ENCODE data around the gene GPR78.
A peak's percentile ranks its signal among the peaks of the same experiment; 100 is the strongest.

The GPR78 gene

DNA sequence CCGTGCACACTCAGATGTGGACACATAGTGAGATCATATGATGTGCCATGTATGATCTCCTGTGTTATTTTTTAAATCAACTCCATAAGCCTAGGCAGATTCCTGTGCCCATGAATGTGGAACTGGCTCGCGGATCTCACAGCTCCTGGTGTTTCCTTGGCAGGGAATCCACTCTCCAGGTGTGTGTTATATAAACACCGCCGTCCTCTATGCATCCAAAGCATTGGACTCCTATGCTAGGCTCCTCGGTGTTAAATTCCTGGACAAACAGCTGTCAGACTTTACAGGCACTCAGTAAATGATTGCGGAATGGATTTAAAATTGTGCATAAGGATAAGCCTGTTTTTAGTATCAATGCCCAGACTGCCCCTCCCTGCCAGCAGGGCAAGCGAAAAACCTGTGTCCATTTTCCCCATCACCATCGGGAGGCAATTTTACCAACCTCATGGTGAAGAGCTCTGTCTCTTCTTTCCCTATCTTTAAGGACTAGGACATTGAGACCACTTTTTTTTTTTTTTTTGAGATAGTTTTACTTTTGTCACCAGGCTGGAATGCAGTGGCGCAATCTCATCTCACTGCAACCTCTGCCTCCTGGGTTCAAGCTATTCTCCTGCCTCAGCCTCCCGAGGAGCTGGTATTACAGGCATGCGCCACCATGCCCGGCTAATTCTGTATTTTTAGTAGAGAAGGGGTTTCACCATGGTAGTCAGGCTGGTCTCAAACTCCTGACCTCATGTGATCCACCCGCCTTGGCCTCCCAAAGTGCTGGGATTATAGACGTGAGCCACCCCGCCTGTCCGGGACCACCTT is 23.6 kb upstream of the GPR78 start:
- Mint-ChIP-seq H3K27ac (no peak overlapping the region), H3K4me1 (peaks cover 4% of the 10 kb centered on the region), H3K4me3 (no peak overlapping the region), H3K9me3 (no peaks in the 10 kb centered on the region), H3K36me3 (ENCODE audit: low read depth) (no peaks in the 10 kb centered on the region), H3K27me3 (ENCODE audit: low read depth) (peaks cover 9% of the 10 kb centered on the region)
- TF ChIP-seq, protein P1, sequence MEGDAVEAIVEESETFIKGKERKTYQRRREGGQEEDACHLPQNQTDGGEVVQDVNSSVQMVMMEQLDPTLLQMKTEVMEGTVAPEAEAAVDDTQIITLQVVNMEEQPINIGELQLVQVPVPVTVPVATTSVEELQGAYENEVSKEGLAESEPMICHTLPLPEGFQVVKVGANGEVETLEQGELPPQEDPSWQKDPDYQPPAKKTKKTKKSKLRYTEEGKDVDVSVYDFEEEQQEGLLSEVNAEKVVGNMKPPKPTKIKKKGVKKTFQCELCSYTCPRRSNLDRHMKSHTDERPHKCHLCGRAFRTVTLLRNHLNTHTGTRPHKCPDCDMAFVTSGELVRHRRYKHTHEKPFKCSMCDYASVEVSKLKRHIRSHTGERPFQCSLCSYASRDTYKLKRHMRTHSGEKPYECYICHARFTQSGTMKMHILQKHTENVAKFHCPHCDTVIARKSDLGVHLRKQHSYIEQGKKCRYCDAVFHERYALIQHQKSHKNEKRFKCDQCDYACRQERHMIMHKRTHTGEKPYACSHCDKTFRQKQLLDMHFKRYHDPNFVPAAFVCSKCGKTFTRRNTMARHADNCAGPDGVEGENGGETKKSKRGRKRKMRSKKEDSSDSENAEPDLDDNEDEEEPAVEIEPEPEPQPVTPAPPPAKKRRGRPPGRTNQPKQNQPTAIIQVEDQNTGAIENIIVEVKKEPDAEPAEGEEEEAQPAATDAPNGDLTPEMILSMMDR (IDR thresholded peaks at IDR 0.05; ENCODE audit: unreplicated experiment in 3 of 3), result no peak

DNA sequence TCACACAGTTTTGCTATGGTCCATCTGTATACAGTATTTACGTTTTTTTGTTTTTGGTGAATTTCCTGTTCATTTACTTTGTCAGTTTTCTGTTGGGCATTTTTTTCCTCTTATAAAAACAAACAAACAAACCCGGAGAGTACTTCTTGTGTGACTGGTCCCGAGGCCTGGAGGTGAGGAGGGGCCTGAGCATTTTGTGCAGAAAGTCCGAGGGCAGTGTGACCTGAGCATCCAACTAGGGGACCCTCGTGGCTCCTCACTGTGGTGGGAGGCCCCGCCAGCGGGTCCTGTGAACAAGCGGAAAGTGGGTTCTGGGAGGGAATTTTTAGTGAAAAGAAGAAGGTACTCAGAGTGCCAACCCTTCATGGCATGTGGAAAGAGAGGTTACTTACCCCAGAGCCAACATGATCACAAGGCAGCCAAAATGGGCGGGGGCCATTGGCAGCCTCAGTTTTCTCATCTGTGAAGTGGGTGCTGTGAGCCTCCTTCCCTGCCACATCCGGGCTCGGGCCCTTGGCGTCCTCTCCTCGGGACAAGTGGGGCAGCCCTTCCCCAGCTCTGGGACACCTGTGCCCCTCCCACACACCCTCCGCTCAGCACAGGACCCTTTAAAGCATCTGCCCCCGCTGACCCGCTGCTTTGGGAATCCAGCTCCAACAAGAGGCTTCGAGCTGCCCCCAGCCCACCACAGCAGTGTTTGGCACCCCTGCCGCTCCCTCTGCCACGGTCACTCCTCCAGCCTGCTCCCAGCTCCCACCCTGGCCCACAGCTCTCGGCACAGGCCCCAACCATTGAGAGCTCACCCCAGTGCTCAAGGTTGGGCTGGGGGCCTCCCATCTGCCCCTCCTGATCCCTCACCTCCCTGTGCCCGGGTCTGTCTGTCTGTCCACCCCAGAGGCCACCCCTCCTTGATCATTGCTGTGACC is 22.8 kb upstream of the GPR78 start:
- Mint-ChIP-seq H3K27me3 (ENCODE audit: low read depth) (peaks cover 4% of the 10 kb centered on the region), H3K4me1 (peaks cover 4% of the 10 kb centered on the region), H3K27ac (no peak overlapping the region), H3K9me3 (no peaks in the 10 kb centered on the region), H3K4me3 (no peak overlapping the region), H3K36me3 (ENCODE audit: low read depth) (no peaks in the 10 kb centered on the region)
- TF ChIP-seq, protein P1 (IDR thresholded peaks at IDR 0.05; ENCODE audit: unreplicated experiment in 3 of 3), result no peak

DNA sequence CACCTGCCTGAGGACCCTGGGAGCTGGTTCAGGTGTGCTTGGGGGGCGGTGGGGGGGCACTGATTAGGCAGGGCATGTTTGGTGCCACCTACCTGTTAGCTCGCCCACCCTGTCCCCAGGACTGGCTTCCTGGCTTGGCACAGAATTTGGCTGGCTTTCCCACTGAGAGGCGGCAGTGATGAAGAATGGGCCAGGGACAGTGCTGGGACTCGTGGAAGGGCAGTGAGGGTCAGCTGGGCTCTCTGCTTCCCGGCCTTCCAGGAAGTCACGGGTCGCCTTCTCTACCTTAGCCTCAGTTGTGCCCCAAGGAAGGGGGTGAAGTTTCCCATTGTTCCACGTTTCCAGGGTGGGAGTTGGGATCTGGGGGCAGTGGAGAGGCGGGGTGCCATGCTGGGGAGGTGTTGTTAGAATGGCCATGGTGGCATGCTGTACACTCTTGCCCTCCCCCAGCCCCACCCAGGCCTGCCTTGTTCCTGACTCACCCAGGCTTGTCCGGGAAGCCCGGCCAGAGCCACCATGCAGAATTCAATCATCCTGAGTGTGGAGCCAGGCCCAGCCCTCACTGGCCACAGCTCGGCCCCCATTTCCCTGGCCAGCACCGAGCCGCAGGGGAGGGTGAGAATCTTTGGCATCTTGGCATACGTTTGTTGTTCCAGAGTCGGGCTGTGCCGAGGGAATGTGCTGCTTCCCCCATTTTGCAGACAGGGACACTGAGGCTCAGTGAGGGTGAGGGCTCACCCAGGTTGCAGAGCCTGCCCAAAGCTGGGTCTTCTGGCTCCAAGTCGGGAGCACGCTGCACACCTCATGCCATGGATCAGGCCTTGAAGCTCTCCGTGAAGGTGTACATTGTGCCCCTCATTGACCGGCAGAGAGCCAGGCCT is 21.9 kb upstream of the GPR78 start:
- Mint-ChIP-seq H3K27ac (no peak overlapping the region), H3K4me1 (peaks cover 4% of the 10 kb centered on the region), H3K4me3 (no peak overlapping the region), H3K36me3 (ENCODE audit: low read depth) (no peaks in the 10 kb centered on the region), H3K27me3 (ENCODE audit: low read depth) (peaks cover 3% of the 10 kb centered on the region), H3K9me3 (no peaks in the 10 kb centered on the region)
- TF ChIP-seq, protein P1 (IDR thresholded peaks at IDR 0.05; ENCODE audit: unreplicated experiment in 3 of 3), result no peak

DNA sequence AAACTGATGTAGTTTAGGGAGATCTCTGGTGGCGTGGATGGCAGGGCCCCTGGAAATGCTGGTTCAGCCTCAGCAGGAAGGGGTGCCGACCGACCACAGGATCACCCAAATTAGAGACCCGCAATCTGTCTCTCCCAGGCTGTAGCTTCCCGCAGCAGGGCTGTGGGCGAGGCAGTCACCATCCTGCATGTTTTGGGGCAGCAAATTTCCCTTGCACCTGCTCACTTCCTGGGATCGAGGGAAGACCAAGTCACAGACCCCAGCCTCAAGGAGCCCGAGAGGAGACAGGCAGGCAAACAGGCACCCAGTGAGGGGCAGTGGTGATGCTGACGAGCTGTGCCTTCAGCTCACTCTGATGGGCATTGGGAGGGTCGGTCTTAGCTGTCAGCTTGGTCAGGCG is 21.2 kb upstream of the GPR78 start:
- Mint-ChIP-seq H3K4me3 (no peak overlapping the region), H3K27ac (no peak overlapping the region), H3K4me1 (peaks cover 4% of the 10 kb centered on the region), H3K36me3 (ENCODE audit: low read depth) (no peaks in the 10 kb centered on the region), H3K9me3 (no peaks in the 10 kb centered on the region), H3K27me3 (ENCODE audit: low read depth) (peaks cover 3% of the 10 kb centered on the region)
- TF ChIP-seq, protein P1 (IDR thresholded peaks at IDR 0.05; ENCODE audit: unreplicated experiment in 3 of 3), result no peak

DNA sequence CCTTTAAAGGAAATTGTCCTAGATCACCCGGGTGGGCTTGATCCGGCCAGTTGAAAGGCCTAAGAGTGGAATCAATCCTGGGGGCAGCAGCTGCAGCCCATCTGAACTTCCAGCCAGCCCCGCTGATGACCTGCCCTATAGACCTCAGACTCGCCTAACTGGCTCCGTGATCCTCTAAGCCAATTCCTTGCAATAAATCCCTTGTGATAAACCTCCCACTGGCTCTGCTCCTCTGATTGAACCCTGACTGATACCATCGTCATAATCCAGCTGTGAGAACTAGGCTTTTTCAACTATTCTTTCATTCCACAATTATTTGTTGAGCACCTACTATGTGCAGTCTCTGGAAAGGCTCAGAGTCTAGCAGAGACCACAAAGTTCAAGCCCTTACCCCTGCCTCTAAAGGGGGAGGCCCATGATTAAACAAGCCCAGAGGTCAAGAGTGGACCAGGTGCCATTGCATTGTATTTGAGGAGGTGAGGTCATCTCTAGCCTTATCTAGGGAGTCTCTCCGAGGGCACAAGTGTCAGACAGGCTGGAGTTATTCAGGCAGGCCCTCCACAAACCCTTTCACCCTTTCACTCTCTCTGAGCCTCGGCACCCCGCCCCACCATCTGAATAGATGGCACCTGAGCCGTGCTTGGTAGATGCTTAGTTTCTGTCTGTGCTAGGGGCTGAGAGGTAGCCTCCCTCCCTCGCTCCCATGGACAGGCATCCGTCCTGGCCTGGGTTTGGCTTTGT is 20.5 kb upstream of the GPR78 start:
- Mint-ChIP-seq H3K27me3 (ENCODE audit: low read depth) (peaks cover 3% of the 10 kb centered on the region), H3K4me1 (peaks cover 4% of the 10 kb centered on the region), H3K4me3 (no peak overlapping the region), H3K36me3 (ENCODE audit: low read depth) (no peaks in the 10 kb centered on the region), H3K9me3 (no peaks in the 10 kb centered on the region), H3K27ac (peak overlapping the region in 1 of 3 experiments; percentile 55)
- TF ChIP-seq, protein P1 (IDR thresholded peaks at IDR 0.05; ENCODE audit: unreplicated experiment in 3 of 3), result no peak
